Neural progenitor cell (in vitro differentiated cells): ENCODE measurements around the gene KPNA4. TPM values are rescaled to one million over a fixed set of nuclear protein-coding genes. Genes with fewer than 3 reads are reported as not detected.
"Not testable (repeated sequence)": the region's sequence is repeated elsewhere in the genome, so short reads cannot be mapped to it uniquely, and the experiment has no call there.

Experiments used
- DNase-seq: peaks from one replicate; pipeline ENCODE4 v3.0.0-alpha.2; 2016; ENCODE audit warnings: low spot score
- H2AFZ ChIP-seq: fragments of 200-600 bp; sonication (generic); replicated peaks from 2 replicates; pipeline ENCODE4 v1.6.1; 2016; ENCODE audit warnings: antibody characterized with exemption
- H3F3A ChIP-seq: fragments of 200-600 bp; sonication (generic); 2 replicates; pipeline ENCODE4 v1.6.1; 2016; ENCODE audit warnings: antibody characterized with exemption, low read depth
- H3K27ac ChIP-seq: fragments of 200-600 bp; sonication (generic); 2 replicates; pipeline ENCODE4 v1.5.1; 2016; ENCODE audit warnings: mild to moderate bottlenecking
- H3K27me3 ChIP-seq: fragments of 200-600 bp; sonication (generic); 2 replicates; pipeline ENCODE4 v1.6.1; 2016; ENCODE audit warnings: mild to moderate bottlenecking, moderate library complexity
- H3K36me3 ChIP-seq: fragments of 200-600 bp; sonication (generic); 2 replicates; pipeline ENCODE4 v1.5.1; 2016
- H3K4me1 ChIP-seq: fragments of 200-600 bp; sonication (generic); 2 replicates; pipeline ENCODE4 v1.6.1; 2016; ENCODE audit warnings: mixed run types
- H3K4me2 ChIP-seq: fragments of 200-600 bp; sonication (generic); 2 replicates; pipeline ENCODE4 v1.6.1; 2016
- H3K4me3 ChIP-seq: fragments of 200-600 bp; sonication (generic); 2 replicates; pipeline ENCODE4 v1.5.1; 2016
- H3K79me2 ChIP-seq: fragments of 200-600 bp; sonication (generic); 2 replicates; pipeline ENCODE4 v1.6.1; 2016; ENCODE audit warnings: low read depth
- H3K9ac ChIP-seq: fragments of 200-600 bp; sonication (generic); 2 replicates; pipeline ENCODE4 v1.6.1; 2016
- H3K9me3 ChIP-seq: fragments of 200-600 bp; sonication (generic); 2 replicates; pipeline ENCODE4 v1.5.1; 2016; ENCODE audit warnings: low read depth
- H4K20me1 ChIP-seq: fragments of 200-600 bp; sonication (generic); 2 replicates; pipeline ENCODE4 v1.6.1; 2016; ENCODE audit warnings: low read depth
- H3K27ac Mint-ChIP-seq: 3 replicates; pipeline ENCODE4 v1.8.0; 2021; ENCODE audit warnings: mixed read lengths
- H3K27me3 Mint-ChIP-seq: 2 replicates; pipeline ENCODE4 v1.8.0; 2022; ENCODE audit warnings: low read depth, mild to moderate bottlenecking, inconsistent platforms, moderate library complexity, mixed read lengths; ENCODE audit not compliant: insufficient read depth
- H3K36me3 Mint-ChIP-seq: 3 replicates; pipeline ENCODE4 v1.8.0; 2021; ENCODE audit warnings: mixed read lengths
- H3K4me1 Mint-ChIP-seq: 3 replicates; pipeline ENCODE4 v1.8.0; 2021; ENCODE audit warnings: mixed read lengths
- H3K4me3 Mint-ChIP-seq: 3 replicates; pipeline ENCODE4 v1.8.0; 2021; ENCODE audit warnings: mild to moderate bottlenecking, moderate library complexity, mixed read lengths
- H3K9me3 Mint-ChIP-seq: 3 replicates; pipeline ENCODE4 v1.8.0; 2020; ENCODE audit warnings: mixed read lengths
- EZH2 ChIP-seq: fragments of 200-600 bp; sonication (generic); IDR thresholded peaks from 2 replicates; pipeline ENCODE4 v1.6.1; 2017; ENCODE audit warnings: antibody characterized with exemption, mild to moderate bottlenecking, moderate library complexity
- EZH2phosphoT487 ChIP-seq: fragments of 200-600 bp; sonication (generic); IDR thresholded peaks from 2 replicates; pipeline ENCODE4 v1.6.1; 2017; ENCODE audit warnings: antibody characterized with exemption
- total RNA-seq: library from RNA; depleted of rRNA; stranded (reverse); fragments of >200 nt; gene quantifications from 2 replicates; pipeline ENCODE4 v1.2.3, GENCODE V29; 2015; ENCODE audit warnings: low replicate concordance
- TF ChIP-seq, protein P1 (sequence below): fragments of 200-600 bp; sonication (generic); IDR thresholded peaks from 2 replicates; pipeline ENCODE4 v1.5.1; 2017; ENCODE audit warnings: antibody characterized with exemption, mild to moderate bottlenecking

The KPNA4 gene
- total RNA-seq, 1 donor from 2014 or later, result 56.6 TPM

DNA sequence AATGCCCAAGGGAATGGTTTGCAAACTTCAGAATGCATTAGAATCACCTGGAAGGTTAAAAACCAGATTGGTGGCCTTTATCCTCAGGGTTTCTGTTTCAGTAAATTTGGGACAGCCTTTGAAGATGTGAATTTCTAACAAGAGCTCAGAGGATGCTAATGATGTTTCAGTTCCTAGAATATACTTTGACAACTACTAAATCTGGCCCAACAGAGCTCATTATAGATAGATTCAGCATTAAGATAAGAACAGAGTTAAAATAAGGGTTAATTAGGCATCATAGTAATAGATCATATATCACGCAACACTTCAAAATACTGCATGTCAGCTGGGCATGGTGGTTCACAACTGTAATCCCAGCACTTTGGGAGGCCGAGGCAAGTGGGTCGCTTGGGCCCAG, 9.3 kb upstream of the KPNA4 start:
- H3K79me2 ChIP-seq, result no peaks in the 10 kb centered on the region
- H3K36me3 Mint-ChIP-seq, result peaks cover 3% of the 10 kb centered on the region
- TF ChIP-seq EZH2, result no peak
- TF ChIP-seq EZH2phosphoT487, result no peak
- TF ChIP-seq, protein P1, sequence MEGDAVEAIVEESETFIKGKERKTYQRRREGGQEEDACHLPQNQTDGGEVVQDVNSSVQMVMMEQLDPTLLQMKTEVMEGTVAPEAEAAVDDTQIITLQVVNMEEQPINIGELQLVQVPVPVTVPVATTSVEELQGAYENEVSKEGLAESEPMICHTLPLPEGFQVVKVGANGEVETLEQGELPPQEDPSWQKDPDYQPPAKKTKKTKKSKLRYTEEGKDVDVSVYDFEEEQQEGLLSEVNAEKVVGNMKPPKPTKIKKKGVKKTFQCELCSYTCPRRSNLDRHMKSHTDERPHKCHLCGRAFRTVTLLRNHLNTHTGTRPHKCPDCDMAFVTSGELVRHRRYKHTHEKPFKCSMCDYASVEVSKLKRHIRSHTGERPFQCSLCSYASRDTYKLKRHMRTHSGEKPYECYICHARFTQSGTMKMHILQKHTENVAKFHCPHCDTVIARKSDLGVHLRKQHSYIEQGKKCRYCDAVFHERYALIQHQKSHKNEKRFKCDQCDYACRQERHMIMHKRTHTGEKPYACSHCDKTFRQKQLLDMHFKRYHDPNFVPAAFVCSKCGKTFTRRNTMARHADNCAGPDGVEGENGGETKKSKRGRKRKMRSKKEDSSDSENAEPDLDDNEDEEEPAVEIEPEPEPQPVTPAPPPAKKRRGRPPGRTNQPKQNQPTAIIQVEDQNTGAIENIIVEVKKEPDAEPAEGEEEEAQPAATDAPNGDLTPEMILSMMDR, result no peak
- no peaks in the 10 kb centered on the region for H4K20me1 ChIP-seq
- no peak overlapping the region for H2AFZ ChIP-seq
- H3K4me2 ChIP-seq, result no peak overlapping the region
- no peaks in the 10 kb centered on the region for H3K27me3 ChIP-seq
- DNase-seq, result no peak
- H3K9ac ChIP-seq, result no peak overlapping the region
- H3K27ac Mint-ChIP-seq, result no peak overlapping the region
- no peaks in the 10 kb centered on the region for H3K36me3 ChIP-seq
- H3K4me1 ChIP-seq, result no peaks in the 10 kb centered on the region
- H3K9me3 Mint-ChIP-seq, result peaks cover 6% of the 10 kb centered on the region
- H3K27ac ChIP-seq, result no peak overlapping the region
- H3K27me3 Mint-ChIP-seq, result peaks cover 2% of the 10 kb centered on the region
- no peaks in the 10 kb centered on the region for H3K9me3 ChIP-seq
- H3F3A ChIP-seq, result no peaks in the 10 kb centered on the region
- H3K4me3 ChIP-seq, result no peak overlapping the region
- H3K4me3 Mint-ChIP-seq, result no peak overlapping the region
- no peaks in the 10 kb centered on the region for H3K4me1 Mint-ChIP-seq

DNA sequence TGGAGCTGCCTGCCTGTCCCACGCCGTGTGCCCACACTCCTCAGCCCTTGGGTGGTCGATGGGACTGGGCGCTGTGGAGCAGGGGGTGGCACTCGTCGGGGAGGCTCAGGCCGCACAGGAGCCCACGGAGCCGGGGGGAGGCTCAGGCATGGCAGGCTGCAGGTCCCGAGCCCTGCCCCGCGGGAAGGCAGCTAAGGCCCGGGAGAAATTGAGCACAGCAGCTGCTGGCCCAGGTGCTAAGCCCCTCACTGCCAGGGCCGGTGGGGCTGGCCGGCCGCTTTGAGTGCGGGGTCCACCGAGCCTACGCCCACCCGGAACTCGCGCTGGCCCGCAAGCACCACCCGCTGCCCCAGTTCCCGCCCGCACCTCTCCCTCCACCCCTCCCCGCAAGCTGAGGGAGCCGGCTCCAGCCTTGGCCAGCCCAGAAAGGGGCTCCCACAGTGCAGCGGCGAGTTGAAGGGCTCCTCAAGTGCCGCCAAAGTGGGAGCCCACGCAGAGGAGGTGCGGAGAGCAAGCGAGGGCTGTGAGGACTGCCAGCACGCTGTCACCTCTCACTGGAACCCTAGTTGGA, 8.7 kb upstream of the KPNA4 start:
- not testable (repeated sequence) for H3K27me3 Mint-ChIP-seq, H3K36me3 Mint-ChIP-seq, H3K9ac ChIP-seq, H3K4me1 Mint-ChIP-seq, H3K4me3 Mint-ChIP-seq, H3K4me3 ChIP-seq, H3K27ac Mint-ChIP-seq, H3K9me3 ChIP-seq, H2AFZ ChIP-seq, H3K4me1 ChIP-seq, H4K20me1 ChIP-seq, H3K9me3 Mint-ChIP-seq, H3K36me3 ChIP-seq, H3K27ac ChIP-seq, H3F3A ChIP-seq, H3K27me3 ChIP-seq, H3K79me2 ChIP-seq, DNase-seq, H3K4me2 ChIP-seq

DNA sequence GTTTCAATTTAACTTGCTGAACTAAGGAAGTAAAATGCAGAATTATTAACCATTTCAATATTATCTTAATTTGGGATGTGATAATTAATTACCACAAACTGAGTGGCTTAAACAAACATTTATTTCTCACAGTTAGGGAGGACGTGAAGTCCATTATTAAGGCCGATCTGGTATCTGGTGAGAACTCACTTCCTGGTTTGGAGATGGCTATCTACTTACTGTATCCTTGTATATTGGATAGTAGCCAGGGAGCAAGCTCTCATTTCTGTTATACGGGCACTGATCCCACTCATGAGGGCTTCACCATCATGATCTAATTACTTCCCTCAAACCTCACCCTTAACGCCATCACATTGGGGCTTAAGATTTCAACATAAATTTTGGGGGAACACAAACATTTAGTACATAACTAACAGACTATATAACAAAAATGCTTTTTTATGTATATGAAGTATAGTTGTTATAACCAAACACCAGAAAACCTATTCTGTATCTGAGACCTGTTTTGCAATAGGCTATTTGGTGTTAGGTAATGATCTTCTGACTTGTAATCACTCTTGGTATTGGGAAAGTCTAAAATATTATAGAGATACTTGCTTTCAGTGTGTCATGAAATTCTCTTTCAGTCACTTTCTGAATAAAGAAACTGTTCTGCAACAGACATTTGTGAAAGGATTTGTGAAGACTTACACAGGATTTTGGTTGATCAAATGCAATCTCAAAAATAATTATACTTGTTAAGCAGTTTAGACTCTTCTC, 4.7 kb upstream of the KPNA4 start:
- Histone ChIP-seq H3K9ac (no peak overlapping the region), H3K9me3 (no peaks in the 10 kb centered on the region), H2AFZ (no peak overlapping the region), H3K27ac (no peak overlapping the region), H3K4me2 (no peak overlapping the region), H3K79me2 (peaks cover 2% of the 10 kb centered on the region), H3F3A (peaks cover 14% of the 10 kb centered on the region), H3K27me3 (no peaks in the 10 kb centered on the region), H3K4me3 (no peak overlapping the region), H4K20me1 (no peaks in the 10 kb centered on the region), H3K4me1 (no peaks in the 10 kb centered on the region), H3K36me3 (no peaks in the 10 kb centered on the region)
- no peak overlapping the region for H3K27ac Mint-ChIP-seq
- H3K4me1 Mint-ChIP-seq, result peaks cover 5% of the 10 kb centered on the region
- H3K27me3 Mint-ChIP-seq, result peaks cover 5% of the 10 kb centered on the region
- H3K9me3 Mint-ChIP-seq, result peaks cover 14% of the 10 kb centered on the region
- DNase-seq, result no peak
- H3K36me3 Mint-ChIP-seq, result peaks cover 17% of the 10 kb centered on the region
- no peak overlapping the region for H3K4me3 Mint-ChIP-seq
- TF ChIP-seq, protein P1, result no peak
- TF ChIP-seq EZH2 (no peak), EZH2phosphoT487 (no peak)

DNA sequence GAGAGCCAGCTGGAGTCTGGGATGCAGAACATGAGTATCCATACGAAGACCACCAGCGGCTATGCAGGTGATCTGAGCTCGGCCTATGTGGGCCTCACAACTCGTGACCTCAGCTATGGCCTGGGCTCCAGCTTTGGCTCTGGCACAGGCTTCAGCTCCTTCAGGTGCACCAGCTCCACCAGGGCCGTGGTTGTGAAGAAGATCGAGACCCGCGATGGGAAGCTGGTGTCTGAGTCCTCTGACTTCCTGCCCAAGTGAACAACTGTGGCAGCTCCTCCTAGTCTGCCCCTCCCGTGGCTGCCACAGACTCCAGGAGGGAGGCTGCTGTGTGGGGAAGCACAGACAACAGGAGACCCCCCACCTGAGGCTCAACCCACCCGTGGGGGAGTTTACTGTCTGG, 3.6 kb upstream of the KPNA4 start:
- no peak for DNase-seq
- H3K4me3 Mint-ChIP-seq, result no peak overlapping the region
- no peak overlapping the region for H3K27ac ChIP-seq
- H3K36me3 ChIP-seq, result no peaks in the 10 kb centered on the region
- TF ChIP-seq, protein P1, result no peak
- no peak for TF ChIP-seq EZH2phosphoT487
- no peak for TF ChIP-seq EZH2
- peaks cover 6% of the 10 kb centered on the region for H4K20me1 ChIP-seq
- H3K9me3 Mint-ChIP-seq, result peaks cover 14% of the 10 kb centered on the region
- H3K27me3 ChIP-seq, result no peaks in the 10 kb centered on the region
- H3K79me2 ChIP-seq, result peaks cover 9% of the 10 kb centered on the region
- no peak overlapping the region for H3K9ac ChIP-seq
- H3K9me3 ChIP-seq, result no peaks in the 10 kb centered on the region
- H3K27me3 Mint-ChIP-seq, result peaks cover 3% of the 10 kb centered on the region
- H3K36me3 Mint-ChIP-seq, result peaks cover 21% of the 10 kb centered on the region
- peaks cover 7% of the 10 kb centered on the region for H3K4me1 Mint-ChIP-seq
- peaks cover under 1% of the 10 kb centered on the region for H3K4me1 ChIP-seq
- no peak overlapping the region for H3K4me2 ChIP-seq
- no peak overlapping the region for H3K4me3 ChIP-seq
- H3K27ac Mint-ChIP-seq, result no peak overlapping the region
- H3F3A ChIP-seq, result peaks cover 19% of the 10 kb centered on the region
- no peak overlapping the region for H2AFZ ChIP-seq
